GM12891 (cell line): ENCODE data around the gene ASTE1.

Experiments
- PAX5 ChIP-seq: IDR thresholded peaks from 2 replicates; pipeline ENCODE4 v1.6.1; 2011; ENCODE audit warnings: low read length, moderate library complexity, mild to moderate bottlenecking; ENCODE audit not compliant: insufficient read depth, severe bottlenecking
- POLR2A ChIP-seq: IDR thresholded peaks from 2 replicates; pipeline ENCODE4 v1.6.1; 2011; ENCODE audit warnings: low read depth, low read length, control low read depth
- POLR2AphosphoS5 ChIP-seq: IDR thresholded peaks from 2 replicates; pipeline ENCODE4 v1.6.1; 2011; ENCODE audit warnings: low read depth, low read length, control low read depth
- POU2F2 ChIP-seq: IDR thresholded peaks from 2 replicates; pipeline ENCODE4 v1.6.1; 2011; ENCODE audit warnings: low read depth, mild to moderate bottlenecking, control low read depth, low read length, moderate library complexity
- SPI1 ChIP-seq: IDR thresholded peaks from 2 replicates; pipeline ENCODE4 v1.6.1; 2011; ENCODE audit warnings: low read depth, low read length, control low read depth
- TAF1 ChIP-seq: IDR thresholded peaks from 2 replicates; pipeline ENCODE4 v1.6.1; 2011; ENCODE audit warnings: low read depth, low read length, control low read depth

DNA sequence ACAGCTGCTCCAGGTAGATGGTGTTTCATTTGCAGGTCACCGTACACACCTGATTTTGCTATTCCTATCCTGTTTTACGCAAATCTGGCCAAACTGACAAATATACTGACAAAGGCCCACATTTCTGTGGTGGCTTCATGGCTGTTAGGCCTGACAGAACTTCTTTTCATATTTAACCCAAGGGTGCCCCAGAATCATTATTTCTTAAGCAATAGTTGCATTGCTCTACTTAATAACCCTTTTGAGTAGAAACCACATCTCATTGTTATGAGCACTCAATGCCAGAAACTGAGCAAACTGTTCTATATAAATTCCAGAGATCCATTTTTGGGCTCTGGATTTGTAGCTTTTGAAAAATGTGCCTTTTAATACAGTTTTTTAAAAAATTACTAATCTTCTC is 19.4 kb downstream of the ASTE1 start:
- TF ChIP-seq POLR2A (no peak), POLR2AphosphoS5 (no peak), TAF1 (no peak), SPI1 (no peak), POU2F2 (no peak), PAX5 (no peak)
